SK-N-MC (cell line): ENCODE measurements around the gene MOB3C.
A peak's percentile ranks its signal among the peaks of the same experiment; 100 is the strongest.

Source experiments
- DNase-seq: peaks from one replicate; pipeline ENCODE4 v3.0.0-alpha.2; 2011; ENCODE audit warnings: low read depth, low spot score
- H3K27ac ChIP-seq: fragments of 200-600 bp; sonication (generic); 2 replicates; pipeline ENCODE4 v1.5.1; 2016; ENCODE audit warnings: mixed run types
- H3K36me3 ChIP-seq: fragments of 200-600 bp; sonication (generic); 2 replicates; pipeline ENCODE4 v1.6.1; 2017; ENCODE audit warnings: antibody characterized with exemption, low read length, mixed read lengths; ENCODE audit not compliant: insufficient read depth
- H3K4me3 ChIP-seq: fragments of 200-600 bp; sonication (generic); 2 replicates; pipeline ENCODE4 v1.5.1; 2016
- H3K9ac ChIP-seq: fragments of 200-600 bp; sonication (generic); 2 replicates; pipeline ENCODE4 v1.8.0; 2017; ENCODE audit warnings: mixed run types, mixed read lengths; ENCODE audit not compliant: insufficient read length
- H3K9me3 ChIP-seq: fragments of 200-600 bp; sonication (generic); 2 replicates; pipeline ENCODE4 v1.6.1; 2017; ENCODE audit warnings: low read depth, mild to moderate bottlenecking, antibody characterized with exemption, low read length, moderate library complexity, mixed read lengths
- EZH2 ChIP-seq: fragments of 200-600 bp; sonication (generic); IDR thresholded peaks from one replicate; pipeline ENCODE4 v1.6.1; 2017; ENCODE audit warnings: antibody characterized with exemption
- FOXP2 ChIP-seq: optimal IDR thresholded peaks from 2 replicates; pipeline ENCODE3; 2011; ENCODE audit warnings: mild to moderate bottlenecking, moderate library complexity; ENCODE audit not compliant: insufficient read depth; ENCODE audit errors: extremely low read length, control extremely low read depth
- POLR2AphosphoS5 ChIP-seq: IDR thresholded peaks from 2 replicates; pipeline ENCODE4 v1.6.1; 2012; ENCODE audit warnings: mild to moderate bottlenecking, low read depth, low read length, borderline replicate concordance

The MOB3C gene

DNA sequence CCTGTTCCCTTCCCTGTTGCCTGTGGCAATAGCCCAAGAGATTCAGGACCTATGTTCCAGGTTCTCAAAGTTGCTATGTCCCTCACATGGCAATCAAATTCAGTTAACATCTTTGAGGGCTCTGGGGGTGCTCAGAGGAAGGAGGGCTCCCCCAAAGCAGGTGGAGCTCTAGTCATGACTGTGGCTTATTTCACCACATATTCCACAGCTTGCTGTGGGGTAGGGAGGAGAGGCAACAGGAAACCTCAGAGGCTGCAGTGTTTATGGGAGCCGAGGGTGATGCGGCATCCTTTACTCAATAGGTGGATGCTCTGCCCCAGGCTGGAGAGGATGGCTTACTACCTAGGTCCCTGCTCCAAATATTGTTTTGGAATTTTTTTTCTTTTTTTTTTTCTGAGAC, 11.4 kb downstream of the MOB3C start:
- no peak for TF ChIP-seq EZH2
- no peak for TF ChIP-seq FOXP2
- TF ChIP-seq POLR2AphosphoS5, result no peak
- H3K4me3 ChIP-seq, result no peak overlapping the region
- H3K27ac ChIP-seq, result no peak overlapping the region
- no peaks in the 10 kb centered on the region for H3K36me3 ChIP-seq
- no peak for DNase-seq
- no peak overlapping the region for H3K9ac ChIP-seq
- H3K9me3 ChIP-seq, result no peaks in the 10 kb centered on the region

DNA sequence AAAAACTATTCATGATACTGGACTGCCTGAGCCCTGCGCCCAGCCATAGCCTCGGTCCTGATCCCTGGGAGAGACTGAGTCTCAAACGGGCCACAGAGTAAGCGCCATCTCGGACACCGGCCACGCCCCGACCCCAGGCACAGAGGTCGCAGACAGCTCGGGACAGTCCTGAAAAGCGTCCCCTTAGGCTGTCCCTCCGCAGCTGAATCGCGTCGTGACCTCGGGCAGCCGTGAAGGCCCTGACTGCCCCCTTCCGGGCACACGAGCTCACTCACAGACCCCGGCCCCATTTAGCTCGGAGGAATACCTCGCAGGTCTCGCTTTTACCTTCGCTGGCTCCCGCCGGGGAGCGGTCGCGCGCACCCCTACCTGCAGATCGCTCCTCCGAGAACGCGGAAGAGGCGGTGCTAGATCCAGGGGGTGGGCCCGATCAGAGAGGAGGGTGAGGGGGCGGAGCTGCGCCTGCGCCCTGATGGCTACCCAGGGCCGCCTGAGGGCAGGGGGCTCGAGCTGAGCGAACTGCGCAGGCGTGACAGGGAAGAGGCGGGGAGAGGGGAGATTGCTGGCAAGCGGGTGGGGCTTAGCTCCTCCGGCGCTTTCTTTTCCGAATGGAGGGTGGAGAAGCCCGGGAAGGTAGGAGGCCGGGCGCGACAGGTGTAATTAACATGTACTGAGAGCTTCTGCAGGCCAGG, 12.6 kb downstream of the MOB3C start, which contains the start of gene MKNK1:
Gene MKNK1, minus strand, starts transcription at position 411 of the 692 bp plus-strand sequence. CDS start 20,941 bp downstream, outside the sequence.
- no peak within 1 kb of the TSS for H3K27ac ChIP-seq

GRCh38 chr1:46603481-46603857, 13.1 kb downstream of the MOB3C start:
- Histone ChIP-seq H3K9ac (peak overlapping the region; percentile 77), H3K9me3 (no peaks in the 10 kb centered on the region), H3K4me3 (peak overlapping the region; percentile 89), H3K36me3 (no peaks in the 10 kb centered on the region), H3K27ac (no peak overlapping the region)
- no peak for DNase-seq
- TF ChIP-seq POLR2AphosphoS5 (no peak), FOXP2 (no peak), EZH2 (no peak)

More for the DNA sequence above, 12.6 kb downstream of the MOB3C start, which contains the start of gene MKNK1:
- H3K4me3 ChIP-seq, result peak within 1 kb of the TSS; percentile 89
- peak within 1 kb of the TSS; percentile 77 for H3K9ac ChIP-seq
- TF ChIP-seq EZH2, result no peak
- TF ChIP-seq POLR2AphosphoS5, result peak; percentile 97
- no peak for TF ChIP-seq FOXP2
- peak; percentile 63 for DNase-seq
- H3K36me3 ChIP-seq, result no peaks in the 10 kb centered on the region
- H3K9me3 ChIP-seq, result no peaks in the 10 kb centered on the region

DNA sequence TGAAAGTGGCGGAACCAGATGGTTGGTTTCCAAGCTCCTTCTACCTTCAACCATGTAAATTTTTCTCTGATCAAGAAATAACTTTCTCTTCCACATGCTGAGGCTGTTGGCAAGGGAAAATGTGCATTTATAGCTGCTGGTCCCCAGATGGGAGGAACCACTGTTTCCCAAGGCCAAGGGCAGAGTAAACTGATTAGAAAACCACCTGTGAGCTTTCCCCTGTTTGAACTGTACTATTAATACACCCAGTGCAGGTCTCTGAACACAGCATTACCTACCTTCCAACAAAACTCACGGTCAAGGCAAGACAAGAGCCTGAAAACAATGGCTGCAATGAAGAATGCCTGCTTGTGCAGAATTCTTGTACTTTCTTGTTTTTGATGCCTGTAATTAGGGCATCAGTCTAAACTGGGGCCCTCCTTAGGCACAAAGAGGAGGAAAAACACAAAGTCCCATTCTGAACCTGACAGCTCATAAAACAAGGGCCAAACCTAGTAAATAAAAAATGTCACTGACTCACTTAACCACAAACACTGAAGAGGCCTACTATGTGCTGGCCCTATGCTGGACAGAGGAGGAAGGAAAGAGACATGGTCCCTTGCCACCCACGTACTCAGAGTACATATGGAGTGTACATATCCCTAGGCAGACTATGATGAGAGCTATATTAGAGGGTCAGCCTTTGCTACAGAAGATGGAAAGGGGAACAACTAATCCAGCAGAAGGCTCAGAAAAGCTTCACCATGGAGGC, 15.2 kb downstream of the MOB3C start:
- no peak overlapping the region for H3K9ac ChIP-seq
- no peak for TF ChIP-seq POLR2AphosphoS5
- no peak for TF ChIP-seq FOXP2
- no peak for TF ChIP-seq EZH2
- DNase-seq, result no peak

DNA sequence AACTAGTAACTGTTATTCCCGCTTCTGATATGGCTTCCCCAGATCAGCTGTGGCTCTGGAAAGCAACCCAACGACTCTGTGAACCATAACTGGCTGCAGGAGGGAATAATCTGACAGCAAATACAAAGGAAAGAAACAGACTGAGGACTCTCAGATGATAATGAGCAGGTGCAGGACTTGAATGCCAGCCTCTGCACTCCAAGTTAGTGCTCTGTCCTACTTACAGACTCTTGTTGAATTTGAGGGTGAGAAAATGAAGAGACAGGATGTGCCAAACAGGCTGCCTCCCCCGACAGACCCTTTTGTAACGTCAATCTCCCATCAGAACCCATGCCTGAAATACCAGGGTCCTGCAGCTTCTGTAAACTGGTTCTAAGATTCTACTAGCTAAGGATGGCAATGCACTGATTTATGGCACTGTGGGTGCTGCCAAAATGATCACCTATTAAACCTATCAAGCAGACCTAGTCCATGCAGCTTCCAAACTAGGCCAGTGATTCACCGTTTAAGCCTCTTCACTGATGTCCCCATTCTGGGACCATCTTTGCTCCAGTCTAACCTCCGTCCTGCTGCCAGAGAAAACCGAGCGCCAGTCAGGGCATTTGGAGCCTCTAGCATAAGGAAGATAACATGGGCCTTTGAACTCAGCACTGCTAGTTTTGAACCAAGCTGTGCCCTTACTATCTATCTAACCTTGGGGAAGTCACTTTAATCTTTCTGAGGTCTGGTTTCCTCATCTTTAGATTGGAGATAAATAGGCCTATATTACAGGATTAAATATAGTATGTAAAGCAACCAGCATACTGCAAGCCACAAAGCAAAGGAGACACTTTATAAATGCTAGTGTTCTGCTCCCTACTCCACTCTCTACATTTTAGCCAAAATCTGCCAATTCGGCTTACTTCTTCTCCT, 17.3 kb downstream of the MOB3C start:
- DNase-seq, result no peak
- Histone ChIP-seq H3K4me3 (no peak overlapping the region), H3K9me3 (no peaks in the 10 kb centered on the region), H3K9ac (no peak overlapping the region), H3K36me3 (no peaks in the 10 kb centered on the region), H3K27ac (no peak overlapping the region)
- TF ChIP-seq EZH2 (no peak), POLR2AphosphoS5 (no peak), FOXP2 (no peak)

More for the DNA sequence above, 15.2 kb downstream of the MOB3C start:
- Histone ChIP-seq H3K9me3 (no peaks in the 10 kb centered on the region), H3K4me3 (no peak overlapping the region), H3K36me3 (no peaks in the 10 kb centered on the region), H3K27ac (no peak overlapping the region)

GRCh38 chr1:46596846-46597245, 19.8 kb downstream of the MOB3C start:
- DNase-seq, result no peak
- Histone ChIP-seq H3K9ac (no peak overlapping the region), H3K9me3 (no peaks in the 10 kb centered on the region), H3K27ac (no peak overlapping the region), H3K36me3 (no peaks in the 10 kb centered on the region; the same call in 1 of the 2 replicates), H3K4me3 (no peak overlapping the region)
- TF ChIP-seq FOXP2, result no peak
- TF ChIP-seq POLR2AphosphoS5, result no peak

DNA sequence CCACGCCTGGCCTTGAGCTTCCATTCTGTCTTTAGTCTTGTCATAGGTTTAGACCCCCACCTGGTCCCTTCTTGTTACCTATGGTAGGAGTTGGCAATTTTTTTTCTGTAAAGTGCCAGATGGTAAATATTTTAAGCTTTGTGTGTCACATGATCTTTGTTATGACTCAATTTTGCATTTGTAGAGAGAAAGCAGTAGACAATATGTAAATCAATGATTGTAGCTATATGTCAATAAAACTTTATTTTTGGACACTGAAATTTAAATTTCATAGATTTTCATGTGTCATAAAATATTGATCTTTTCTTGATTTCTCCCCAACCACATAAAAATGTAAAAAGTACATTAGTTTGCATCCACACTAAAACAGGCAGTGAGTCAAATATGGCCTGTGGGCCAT, 20.6 kb downstream of the MOB3C start:
- Histone ChIP-seq H3K9ac (no peak overlapping the region), H3K4me3 (no peak overlapping the region), H3K9me3 (no peaks in the 10 kb centered on the region), H3K36me3 (peaks cover 6% of the 10 kb centered on the region; the same call in 1 of the 2 replicates), H3K27ac (no peak overlapping the region)
- no peak for DNase-seq
- no peak for TF ChIP-seq FOXP2
- TF ChIP-seq EZH2, result no peak
- TF ChIP-seq POLR2AphosphoS5, result no peak

- DNase-seq, result no peak
- Histone ChIP-seq H3K9ac (no peak overlapping the region), H3K4me3 (no peak overlapping the region), H3K36me3 (peaks cover 7% of the 10 kb centered on the region; the same call in 1 of the 2 replicates), H3K27ac (no peak overlapping the region), H3K9me3 (no peaks in the 10 kb centered on the region)
- no peak for TF ChIP-seq FOXP2
- TF ChIP-seq POLR2AphosphoS5, result no peak
- TF ChIP-seq EZH2, result no peak
Observed at GRCh38 chr1:46595127-46595526, 21.5 kb downstream of the MOB3C start.
